ENCODE results near the gene GTF3C1.

DNA sequence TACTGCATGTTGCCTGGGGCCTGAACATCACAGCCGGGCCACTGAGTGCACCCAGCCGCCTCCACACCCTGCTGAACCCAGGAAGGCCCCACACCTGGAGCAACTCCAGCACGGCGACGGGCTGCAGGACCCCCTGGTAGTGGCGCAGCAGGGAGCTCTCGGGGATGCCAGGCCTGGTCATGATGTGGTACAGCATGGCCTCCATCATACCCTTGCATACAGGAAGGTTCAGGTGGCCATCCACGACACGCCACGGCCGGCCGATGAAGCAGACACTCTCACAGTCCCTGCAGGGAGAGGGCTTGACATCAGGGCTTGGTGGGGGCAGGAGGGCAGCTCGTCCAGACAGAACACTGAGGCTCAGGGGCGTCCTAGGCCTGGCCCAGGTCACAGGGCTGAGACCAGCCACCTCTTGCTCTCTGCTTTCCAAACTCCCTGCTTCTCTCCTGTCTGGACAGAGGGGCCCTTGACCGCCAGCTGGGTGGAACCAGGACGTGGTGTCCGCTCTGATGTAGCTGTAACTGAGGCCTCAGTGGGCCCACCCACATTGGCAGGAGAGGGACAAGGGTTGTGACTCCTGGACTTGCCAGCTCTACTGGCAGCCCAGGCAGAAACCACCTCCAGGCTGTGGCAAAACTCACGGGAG is 87.4 kb downstream of the GTF3C1 start:
- TF ChIP-seq EZH2phosphoT487 (IDR thresholded peaks at IDR 0.05; ENCODE audit: insufficient read depth, low read depth) (no peak), EZH2 (IDR thresholded peaks at IDR 0.05; ENCODE audit: insufficient read depth, poor library complexity, severe bottlenecking) (no peak)
